Thoracic aorta (tissue), 2 donors: ENCODE measurements around the gene SGSM2. TPM values are rescaled to one million over a fixed set of nuclear protein-coding genes. Genes with fewer than 3 reads are reported as not detected.

ENCODE experiments used
- ATAC-seq: fragments of 150-250 bp; one replicate; pipeline ENCODE4 v1.8.0; 2017; ENCODE audit warnings: low read depth; ENCODE audit not compliant: insufficient number of reproducible peaks, low FRiP score
- DNase-seq: peaks from one replicate; pipeline ENCODE4 v3.0.0-alpha.2; 2020; ENCODE audit warnings: low spot score
- H3K27ac ChIP-seq, 2 donors: fragments of 200-600 bp; sonication (generic); 1 replicate in 1 of 2; 2 replicates in 1 of 2; pipeline ENCODE4 v1.5.1; 2016; ENCODE audit warnings: mild to moderate bottlenecking in 2 of 2, moderate library complexity in 2 of 2
- H3K27me3 ChIP-seq: fragments of 200-600 bp; sonication (generic); replicated peaks from 2 replicates; pipeline ENCODE4 v1.6.0; 2016; ENCODE audit warnings: mild to moderate bottlenecking; ENCODE audit not compliant: insufficient read depth
- H3K36me3 ChIP-seq: fragments of 200-600 bp; sonication (generic); one replicate; pipeline ENCODE4 v1.5.1; 2016
- H3K4me1 ChIP-seq, 2 donors: fragments of 200-600 bp; sonication (generic); 1 replicate in 1 of 2; 2 replicates in 1 of 2; pipeline versions ENCODE4 v1.5.1 to v1.6.0; 2016; ENCODE audit warnings: low read depth in 2 of 2, mild to moderate bottlenecking in 1 of 2; ENCODE audit not compliant: control insufficient read depth in 1 of 2
- H3K4me3 ChIP-seq: fragments of 200-600 bp; sonication (generic); 2 replicates; pipeline ENCODE4 v1.5.1; 2016; ENCODE audit warnings: mild to moderate bottlenecking
- H3K9me3 ChIP-seq: fragments of 200-600 bp; sonication (generic); 2 replicates; pipeline ENCODE4 v1.5.1; 2016
- total RNA-seq, 2 donors: library from RNA; depleted of rRNA; stranded (reverse); fragments of >200 nt; gene quantifications; one replicate each; pipeline versions ENCODE4 v1.1.0 to v1.2.3, GENCODE V29; 2016
- TF ChIP-seq, protein P1 (sequence below): fragments of 200-600 bp; sonication (generic); IDR thresholded peaks from one replicate; pipeline ENCODE4 v1.5.1; 2019; ENCODE audit warnings: antibody characterized with exemption

SGSM2 gene
- total RNA-seq, 2 donors from 2014 or later = 58.1 to 70.3 TPM

DNA sequence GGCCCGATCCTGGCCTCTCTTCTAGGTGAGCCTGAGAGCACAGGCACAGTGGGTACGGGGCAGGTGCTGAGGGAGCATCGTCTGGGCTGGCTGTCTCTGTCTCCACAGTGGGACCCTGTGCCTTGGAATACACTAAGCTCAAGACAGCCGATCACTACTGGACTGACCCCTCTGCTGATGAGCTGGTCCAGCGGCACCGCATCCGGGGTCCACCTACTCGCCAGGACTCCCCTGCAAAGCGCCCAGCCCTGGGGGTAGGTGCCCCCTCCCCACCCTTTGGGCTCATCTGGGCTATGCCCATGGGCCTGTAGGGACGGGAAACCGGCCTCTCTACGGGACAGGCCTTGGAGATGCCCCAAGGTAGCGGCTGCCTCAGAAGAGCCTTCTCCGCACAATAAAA lies 25.6 kb downstream of the SGSM2 start:
- Histone ChIP-seq H3K9me3 (no peaks in the 10 kb centered on the region), H3K4me3 (no peak overlapping the region), H3K27me3 (no peaks in the 10 kb centered on the region), H3K4me1 (no peaks in the 10 kb centered on the region), H3K36me3 (peaks cover 11% of the 10 kb centered on the region), H3K27ac (no peak overlapping the region)
- DNase-seq (no peak), ATAC-seq (no peak)
- TF ChIP-seq, protein P1, sequence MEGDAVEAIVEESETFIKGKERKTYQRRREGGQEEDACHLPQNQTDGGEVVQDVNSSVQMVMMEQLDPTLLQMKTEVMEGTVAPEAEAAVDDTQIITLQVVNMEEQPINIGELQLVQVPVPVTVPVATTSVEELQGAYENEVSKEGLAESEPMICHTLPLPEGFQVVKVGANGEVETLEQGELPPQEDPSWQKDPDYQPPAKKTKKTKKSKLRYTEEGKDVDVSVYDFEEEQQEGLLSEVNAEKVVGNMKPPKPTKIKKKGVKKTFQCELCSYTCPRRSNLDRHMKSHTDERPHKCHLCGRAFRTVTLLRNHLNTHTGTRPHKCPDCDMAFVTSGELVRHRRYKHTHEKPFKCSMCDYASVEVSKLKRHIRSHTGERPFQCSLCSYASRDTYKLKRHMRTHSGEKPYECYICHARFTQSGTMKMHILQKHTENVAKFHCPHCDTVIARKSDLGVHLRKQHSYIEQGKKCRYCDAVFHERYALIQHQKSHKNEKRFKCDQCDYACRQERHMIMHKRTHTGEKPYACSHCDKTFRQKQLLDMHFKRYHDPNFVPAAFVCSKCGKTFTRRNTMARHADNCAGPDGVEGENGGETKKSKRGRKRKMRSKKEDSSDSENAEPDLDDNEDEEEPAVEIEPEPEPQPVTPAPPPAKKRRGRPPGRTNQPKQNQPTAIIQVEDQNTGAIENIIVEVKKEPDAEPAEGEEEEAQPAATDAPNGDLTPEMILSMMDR = no peak

DNA sequence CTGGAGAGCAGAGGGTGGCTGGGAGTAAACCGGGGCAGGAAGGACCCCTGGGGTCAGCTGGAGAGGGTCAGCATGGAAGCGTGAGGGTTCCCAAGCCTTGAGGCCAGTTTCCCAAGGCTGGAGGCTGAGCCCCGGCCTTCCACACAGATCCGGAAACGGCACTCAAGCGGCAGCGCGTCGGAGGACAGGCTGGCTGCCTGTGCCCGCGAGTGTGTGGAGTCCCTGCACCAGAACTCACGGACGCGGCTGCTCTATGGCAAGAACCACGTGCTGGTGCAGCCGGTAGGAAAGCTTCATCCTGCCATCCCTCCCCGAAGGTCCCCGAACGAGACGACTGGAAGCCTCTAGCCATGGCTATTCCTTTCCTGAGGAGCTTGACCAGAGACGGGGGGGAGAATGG lies 26.0 kb downstream of the SGSM2 start:
- H3K36me3 ChIP-seq = peaks cover 11% of the 10 kb centered on the region
- H3K9me3 ChIP-seq = no peaks in the 10 kb centered on the region
- no peaks in the 10 kb centered on the region for H3K4me1 ChIP-seq
- H3K4me3 ChIP-seq = no peak overlapping the region
- H3K27me3 ChIP-seq = no peaks in the 10 kb centered on the region
- DNase-seq = no peak
- H3K27ac ChIP-seq = no peak overlapping the region
- ATAC-seq = no peak
- TF ChIP-seq, protein P1 = no peak

DNA sequence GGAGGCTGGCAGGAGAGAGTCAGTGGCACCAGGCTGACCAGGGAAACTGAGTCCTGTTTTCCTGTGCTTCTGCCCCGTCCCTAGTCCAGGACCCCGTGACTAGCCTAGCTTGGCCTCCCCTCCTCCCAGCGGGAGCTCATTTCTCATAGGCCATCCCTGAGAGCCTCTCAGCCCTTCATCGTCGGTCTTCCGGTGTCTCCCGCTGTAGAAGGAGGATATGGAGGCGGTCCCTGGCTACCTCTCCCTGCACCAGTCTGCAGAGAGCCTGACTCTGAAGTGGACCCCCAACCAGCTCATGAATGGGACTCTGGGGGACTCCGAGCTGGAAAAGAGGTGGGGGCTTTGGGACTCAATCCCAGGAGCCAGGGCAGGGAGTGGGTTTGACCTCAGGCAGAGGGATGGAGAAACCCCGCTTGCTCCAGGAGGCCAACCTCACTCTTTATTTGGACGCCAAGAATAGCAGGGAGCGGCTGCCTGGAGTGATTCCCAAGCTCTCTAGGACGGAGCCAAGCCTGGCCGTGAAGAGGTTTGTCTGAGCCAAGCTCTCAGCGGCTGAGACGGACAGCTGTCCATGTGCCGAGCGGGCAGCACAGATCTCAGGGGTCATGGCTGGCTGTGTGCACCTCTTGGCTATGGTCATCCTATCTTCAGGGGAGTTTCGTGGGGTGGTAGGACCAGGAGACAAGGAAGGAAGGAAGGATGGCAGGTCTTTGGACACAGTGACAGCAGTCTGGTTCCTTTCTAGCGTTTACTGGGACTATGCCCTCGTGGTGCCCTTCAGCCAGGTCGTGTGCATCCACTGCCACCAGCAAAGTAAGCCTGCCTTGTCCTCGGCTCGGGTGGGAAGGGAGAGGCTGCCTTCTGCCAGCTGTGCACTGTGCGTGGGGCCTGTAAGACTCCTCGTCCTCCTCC lies 26.8 kb downstream of the SGSM2 start:
- no peak for DNase-seq
- ATAC-seq = no peak
- Histone ChIP-seq H3K27me3 (no peaks in the 10 kb centered on the region), H3K36me3 (peaks cover 11% of the 10 kb centered on the region), H3K4me3 (no peak overlapping the region), H3K4me1 (no peaks in the 10 kb centered on the region), H3K27ac (no peak overlapping the region), H3K9me3 (no peaks in the 10 kb centered on the region)
- TF ChIP-seq, protein P1 = no peak

DNA sequence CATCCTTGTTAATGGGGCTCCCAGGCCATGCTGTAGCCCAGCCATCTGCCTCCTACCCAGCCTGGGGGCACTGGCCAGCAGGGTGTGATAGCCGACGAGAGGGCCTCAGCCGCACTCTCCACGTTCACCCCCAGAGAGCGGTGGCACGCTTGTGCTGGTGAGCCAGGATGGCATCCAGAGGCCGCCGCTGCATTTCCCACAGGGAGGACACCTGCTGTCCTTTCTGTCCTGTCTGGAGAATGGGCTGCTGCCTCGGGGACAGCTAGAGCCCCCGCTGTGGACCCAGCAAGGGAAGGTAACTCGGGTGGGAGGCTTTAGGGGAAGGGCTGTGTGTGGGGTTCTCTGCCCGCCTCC lies 27.4 kb downstream of the SGSM2 start:
- Histone ChIP-seq H3K4me3 (no peak overlapping the region), H3K27me3 (no peaks in the 10 kb centered on the region), H3K4me1 (no peaks in the 10 kb centered on the region), H3K27ac (no peak overlapping the region), H3K9me3 (no peaks in the 10 kb centered on the region), H3K36me3 (peaks cover 11% of the 10 kb centered on the region)
- DNase-seq (no peak), ATAC-seq (no peak)
- TF ChIP-seq, protein P1 = no peak

DNA sequence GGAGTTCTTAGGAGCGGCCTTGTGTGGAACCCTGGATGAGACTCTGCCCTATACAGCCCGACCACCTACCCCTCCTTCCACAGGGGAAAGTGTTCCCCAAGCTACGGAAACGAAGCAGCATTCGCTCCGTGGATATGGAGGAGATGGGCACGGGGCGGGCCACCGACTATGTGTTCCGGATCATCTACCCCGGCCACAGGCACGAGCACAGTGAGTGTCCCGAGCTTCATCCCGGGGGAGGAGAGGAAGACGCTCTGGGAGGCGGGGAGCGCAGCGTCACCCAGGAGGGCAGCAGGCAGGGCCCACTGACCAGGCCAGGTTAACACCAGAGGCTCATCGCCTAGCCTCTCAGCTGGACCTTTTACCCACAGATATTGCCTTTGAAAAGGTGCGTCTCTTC lies 27.8 kb downstream of the SGSM2 start:
- Histone ChIP-seq H3K36me3 (peaks cover 11% of the 10 kb centered on the region), H3K27me3 (no peaks in the 10 kb centered on the region), H3K4me1 (no peaks in the 10 kb centered on the region), H3K9me3 (no peaks in the 10 kb centered on the region), H3K4me3 (no peak overlapping the region), H3K27ac (no peak overlapping the region)
- TF ChIP-seq, protein P1 = no peak
- no peak for ATAC-seq
- DNase-seq = no peak
